Keratinocyte (primary cell): ENCODE data around the gene MEGF11. TPM values are rescaled to one million over a fixed set of nuclear protein-coding genes. Genes with fewer than 3 reads are reported as not detected.

Source experiments
- DNase-seq: peaks from one replicate; pipeline ENCODE4 v3.0.0-alpha.2; 2011; ENCODE audit warnings: low read depth, missing footprints, low spot score
- FAIRE-seq: peaks from 2 replicates; lab custom pipeline; 2011; peaks lifted over from hg19 to GRCh38; lab: Jason Lieb, UNC
- H2AFZ ChIP-seq: 2 replicates; pipeline ENCODE4 v1.6.0; 2012; ENCODE audit warnings: low read length, control low read depth, inconsistent platforms; ENCODE audit not compliant: control insufficient read depth
- H3K27ac ChIP-seq: 2 replicates; pipeline ENCODE4 v1.5.1; 2011; ENCODE audit warnings: low read length; ENCODE audit not compliant: control insufficient read depth, insufficient read depth
- H3K27me3 ChIP-seq: 3 replicates; pipeline ENCODE4 v1.6.0; 2011; ENCODE audit warnings: low read length; ENCODE audit not compliant: control insufficient read depth, insufficient read depth; ENCODE audit errors: extremely low read depth
- H3K36me3 ChIP-seq, 2 experiments: 2 replicates in 1 of 2; 3 replicates in 1 of 2; pipeline ENCODE4 v1.5.1; 2011; ENCODE audit warnings: low read length in 2 of 2, mild to moderate bottlenecking in 1 of 2; ENCODE audit not compliant: control insufficient read depth in 2 of 2, insufficient read depth in 2 of 2; ENCODE audit errors: extremely low read depth in 1 of 2
- H3K4me1 ChIP-seq: 3 replicates; pipeline ENCODE4 v1.5.1; 2011; ENCODE audit warnings: low read length; ENCODE audit not compliant: control insufficient read depth, insufficient read depth; ENCODE audit errors: extremely low read depth
- H3K4me2 ChIP-seq: 3 replicates; pipeline ENCODE4 v1.6.0; 2011; ENCODE audit warnings: low read depth, low read length; ENCODE audit not compliant: control insufficient read depth, insufficient read depth; ENCODE audit errors: extremely low read depth
- H3K4me3 ChIP-seq, 3 experiments: fragments of 200-600 bp in 1 of 3; sonication (generic) in 1 of 3; 2 replicates in 2 of 3; 3 replicates in 1 of 3; pipeline ENCODE4 v1.5.1; 2011 to 2016; ENCODE audit warnings: low read length in 3 of 3, mild to moderate bottlenecking in 3 of 3, control low read depth in 2 of 3, inconsistent platforms in 1 of 3, low read depth in 1 of 3, mixed read lengths in 1 of 3, mixed run types in 1 of 3, moderate library complexity in 1 of 3; ENCODE audit not compliant: control insufficient read depth in 2 of 3, insufficient read depth in 2 of 3; ENCODE audit errors: extremely low read depth in 1 of 3
- H3K79me2 ChIP-seq: 2 replicates; pipeline ENCODE4 v1.6.0; 2012; ENCODE audit warnings: low read length; ENCODE audit not compliant: control insufficient read depth, insufficient read depth
- H3K9ac ChIP-seq: 3 replicates; pipeline ENCODE4 v1.6.0; 2011; ENCODE audit warnings: low read length; ENCODE audit not compliant: control insufficient read depth, insufficient read depth; ENCODE audit errors: extremely low read depth
- H3K9me1 ChIP-seq: 3 replicates; pipeline ENCODE4 v1.6.0; 2011; ENCODE audit warnings: low read length; ENCODE audit not compliant: control insufficient read depth, insufficient read depth; ENCODE audit errors: extremely low read depth
- H3K9me3 ChIP-seq: 2 replicates; pipeline ENCODE4 v1.5.1; 2012; ENCODE audit warnings: low read depth, low read length; ENCODE audit not compliant: control insufficient read depth
- H4K20me1 ChIP-seq: 3 replicates; pipeline ENCODE4 v1.6.0; 2011; ENCODE audit warnings: low read length; ENCODE audit not compliant: control insufficient read depth, insufficient read depth; ENCODE audit errors: extremely low read depth
- CTCF ChIP-seq, 3 experiments: IDR thresholded peaks in 1 of 3; conservative IDR thresholded peaks in 1 of 3; optimal IDR thresholded peaks in 1 of 3; 2 replicates in 2 of 3; 3 replicates in 1 of 3; pipeline versions ENCODE3 to v1.5.1; 2011; ENCODE audit warnings: low read length in 3 of 3, mild to moderate bottlenecking in 3 of 3, moderate library complexity in 2 of 3, control low read depth in 1 of 3, inconsistent platforms in 1 of 3; ENCODE audit not compliant: insufficient read depth in 2 of 3; ENCODE audit errors: extremely low read depth in 1 of 3
- EZH2 ChIP-seq: IDR thresholded peaks from one replicate; pipeline ENCODE4 v1.6.1; 2012; ENCODE audit warnings: inconsistent platforms, mild to moderate bottlenecking, low read length, moderate library complexity
- dilution Hi-C: fragments of 300-500 bp; cut with MboI; formaldehyde crosslinking; loops from one replicate; pipeline ENCODE4 v1.7.0; 2020; ENCODE audit warnings: low sequenced_read_pairs; ENCODE audit not compliant: extremely low pct_ligation_motif_present
- polyA plus RNA-seq, 5 experiments: library from polyadenylated mRNA; depleted of rRNA in 3 of 5; stranded (reverse) in 3 of 5; stranded (forward) in 1 of 5; unstranded in 1 of 5; fragments of >200 nt; gene quantifications; 1 replicate in 1 of 5; 2 replicates in 3 of 5; 3 replicates in 1 of 5; pipeline versions ENCODE4 v1.2.1 to v1.2.3, GENCODE V29; 2011 to 2012; ENCODE audit warnings: missing spikeins in 2 of 5, low read depth in 1 of 5, low replicate concordance in 1 of 5

Gene MEGF11
- polyA plus RNA-seq, 1 donor (not counting 4 experiments of a cell fraction or from before 2014, with no cell fraction given): not detected

- Histone ChIP-seq H3K4me1 (no peaks in the 10 kb centered on the region), H3K79me2 (no peaks in the 10 kb centered on the region), H3K9me1 (no peaks in the 10 kb centered on the region), H3K36me3 (no peaks in the 10 kb centered on the region), H3K4me3 (no peak overlapping the region), H3K9ac (no peak overlapping the region), H3K27me3 (peaks cover 11% of the 10 kb centered on the region), H3K4me2 (no peak overlapping the region), H2AFZ (no peak overlapping the region), H3K27ac (no peak overlapping the region), H3K9me3 (no peaks in the 10 kb centered on the region), H4K20me1 (no peaks in the 10 kb centered on the region)
- DNase-seq (no peak), FAIRE-seq (no peak)
- TF ChIP-seq EZH2 (no peak), CTCF (optimal IDR thresholded peaks at IDR 0.05 in 1 of 3, IDR thresholded peaks at IDR 0.05 in 1 of 3, conservative IDR thresholded peaks at IDR 0.05 in 1 of 3; ENCODE audit: extremely low read depth in 1 of 3, insufficient read depth in 2 of 3, low read length in 3 of 3) (no peak)
- dilution Hi-C loops: no loop called here
These were observed 28.6 kb downstream of the MEGF11 start for GRCh38 chr15:66224946-66225345.

- DNase-seq (no peak), FAIRE-seq (no peak)
- TF ChIP-seq EZH2: no peak
- no peak for TF ChIP-seq CTCF (optimal IDR thresholded peaks at IDR 0.05 in 1 of 3, IDR thresholded peaks at IDR 0.05 in 1 of 3, conservative IDR thresholded peaks at IDR 0.05 in 1 of 3; ENCODE audit: extremely low read depth in 1 of 3, insufficient read depth in 2 of 3, low read length in 3 of 3)
- Histone ChIP-seq H4K20me1 (no peaks in the 10 kb centered on the region), H3K36me3 (no peaks in the 10 kb centered on the region), H2AFZ (no peak overlapping the region), H3K79me2 (no peaks in the 10 kb centered on the region), H3K4me1 (no peaks in the 10 kb centered on the region), H3K4me2 (no peak overlapping the region), H3K27me3 (peaks cover 8% of the 10 kb centered on the region), H3K9me1 (no peaks in the 10 kb centered on the region), H3K27ac (no peak overlapping the region), H3K4me3 (no peak overlapping the region), H3K9me3 (no peaks in the 10 kb centered on the region), H3K9ac (no peak overlapping the region)
- dilution Hi-C loops: no loop called here
These were observed 31.0 kb downstream of the MEGF11 start for GRCh38 chr15:66222273-66223198.
